Left lobe of liver (tissue), 2 donors: Measurements from ENCODE around the gene DIP2B. TPM values are rescaled to one million over a fixed set of nuclear protein-coding genes. Genes with fewer than 3 reads are reported as not detected.
A peak's percentile ranks its signal among the peaks of the same experiment; 100 is the strongest.
"Not testable (repeated sequence)": the region's sequence is repeated elsewhere in the genome, so short reads cannot be mapped to it uniquely, and the experiment has no call there.

ENCODE experiments used
- ATAC-seq: fragments of 200-7000 bp; cut with Tn5 transposase; one replicate; pipeline ENCODE4 v1.9.1; 2020; ENCODE audit warnings: mild to moderate bottlenecking, moderate library complexity
- DNase-seq: peaks from one replicate; pipeline ENCODE4 v3.0.0-alpha.2; 2020; ENCODE audit warnings: low spot score
- total RNA-seq: library from RNA; stranded (reverse); gene quantifications from one replicate; pipeline ENCODE4 v1.2.1, GENCODE V29; 2021
- donor health status: DM: no; HTN: no; CAD: no; lungs with moderate emphysema.
- donor health status: DM: no; HTN: yes; CAD: no.

DIP2B gene
- total RNA-seq, 1 donor from 2014 or later, result 13.2 TPM

GRCh38 chr12:50517421-50518048, 12.8 kb downstream of the DIP2B start:
- DNase-seq (no peak), ATAC-seq (peak; percentile 34)

- no peak for ATAC-seq
- DNase-seq, result no peak
Observed at GRCh38 chr12:50518090-50518489, 13.3 kb downstream of the DIP2B start.

- no peak for ATAC-seq
- no peak for DNase-seq
Observed at GRCh38 chr12:50519353-50519752, 14.6 kb downstream of the DIP2B start.

- DNase-seq (no peak), ATAC-seq (peak; percentile 58)
Observed at GRCh38 chr12:50520416-50521207, 15.8 kb downstream of the DIP2B start.

- not testable (repeated sequence) for ATAC-seq, DNase-seq
Observed at GRCh38 chr12:50521781-50522180, 17.0 kb downstream of the DIP2B start.

GRCh38 chr12:50523772-50524171, 19.0 kb downstream of the DIP2B start:
- DNase-seq (no peak), ATAC-seq (peak; percentile 24)

GRCh38 chr12:50524621-50525020, 19.8 kb downstream of the DIP2B start:
- ATAC-seq (no peak), DNase-seq (no peak)

- DNase-seq, result no peak
- no peak for ATAC-seq
Observed at GRCh38 chr12:50525422-50525821, 20.6 kb downstream of the DIP2B start.

- no peak for ATAC-seq
- no peak for DNase-seq
Observed at GRCh38 chr12:50527359-50527726, 22.6 kb downstream of the DIP2B start.

- ATAC-seq, result no peak
- no peak for DNase-seq
Observed at GRCh38 chr12:50528800-50529199, 24.0 kb downstream of the DIP2B start.

GRCh38 chr12:50529345-50529744, 24.6 kb downstream of the DIP2B start:
- ATAC-seq (no peak), DNase-seq (no peak)

- ATAC-seq (no peak), DNase-seq (no peak)
Observed at GRCh38 chr12:50530532-50530931, 25.7 kb downstream of the DIP2B start.

- peak; percentile 19 for DNase-seq
- ATAC-seq, result no peak
Observed at GRCh38 chr12:50533203-50533584, 28.4 kb downstream of the DIP2B start.

GRCh38 chr12:50533971-50534370, 29.2 kb downstream of the DIP2B start:
- DNase-seq, result no peak
- ATAC-seq, result no peak

GRCh38 chr12:50536831-50537537, 32.2 kb downstream of the DIP2B start:
- ATAC-seq (no peak), DNase-seq (no peak)

- ATAC-seq (peak; percentile 18), DNase-seq (no peak)
Observed at GRCh38 chr12:50537538-50537919, 32.7 kb downstream of the DIP2B start.

GRCh38 chr12:50538182-50538581, 33.4 kb downstream of the DIP2B start:
- no peak for DNase-seq

GRCh38 chr12:50541139-50541538, 36.4 kb downstream of the DIP2B start:
- ATAC-seq, result no peak
- no peak for DNase-seq

More at GRCh38 chr12:50538182-50538581, 33.4 kb downstream of the DIP2B start:
- peak; percentile 31 for ATAC-seq

- DNase-seq (no peak), ATAC-seq (peak; percentile 16)
Observed at GRCh38 chr12:50542448-50542847, 37.7 kb downstream of the DIP2B start.

- not testable (repeated sequence) for ATAC-seq, DNase-seq
Observed at GRCh38 chr12:50543188-50543587, 38.4 kb downstream of the DIP2B start.

- DNase-seq (no peak), ATAC-seq (no peak)
Observed at GRCh38 chr12:50545213-50545612, 40.4 kb downstream of the DIP2B start.

- DNase-seq (no peak), ATAC-seq (peak; percentile 8)
Observed at GRCh38 chr12:50545786-50546185, 41.0 kb downstream of the DIP2B start.
